ENCODE measurements around the gene LENEP. TPM values are rescaled to one million over a fixed set of nuclear protein-coding genes. Genes with fewer than 3 reads are reported as not detected.

Gene LENEP
- total and polyA plus RNA-seq, 2 of the 8 experiments (the other 6 are each of a cell fraction or from before 2014, with no cell fraction given) = 1.3 TPM; not detected in 1

DNA sequence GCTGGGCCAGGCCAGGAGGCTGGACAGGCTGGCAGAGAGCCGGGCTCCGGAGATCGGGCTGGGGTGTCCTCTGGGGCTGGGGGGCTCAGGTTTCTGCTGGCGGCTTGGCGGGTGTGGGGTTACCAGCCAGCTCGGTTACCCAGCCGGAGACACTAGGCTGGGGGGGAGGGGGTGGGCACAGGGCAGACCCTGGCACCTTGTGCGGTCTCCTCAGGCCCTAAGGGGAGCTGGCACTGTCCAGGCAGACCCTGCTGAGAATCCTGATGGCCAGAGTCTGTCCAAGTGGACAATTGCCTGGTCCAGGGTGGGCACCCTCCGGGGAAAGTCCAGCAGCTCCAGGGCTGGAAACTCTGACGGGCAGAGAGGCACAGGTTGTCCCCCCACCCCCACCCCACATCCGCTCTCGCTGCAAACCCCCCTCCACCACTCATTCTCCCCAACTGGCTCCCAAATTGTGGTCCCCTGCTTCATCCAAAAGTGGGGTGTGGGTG, 15.9 kb downstream of the LENEP start:
- H2BK5ac ChIP-seq (ENCODE audit: low read depth, low read length) = peak overlapping the region; percentile 44; the same call in 1 of the 2 replicates
- 0 out of 4 replicates have a peak overlapping the region, but pooled peaks have one; percentile 34 to 42 for H3K4me2 ChIP-seq (ENCODE audit: insufficient read depth in 1 of 2, low read depth in 2 of 2, low read length in 2 of 2)
- H3K23ac ChIP-seq (ENCODE audit: insufficient read length) = no peak overlapping the region
- H2BK12ac ChIP-seq (ENCODE audit: low read depth, low read length) = no peak overlapping the region
- ChIA-PET POLR2A (ENCODE audit: partially characterized antibody) (interaction anchor here (0.9 to 14.8 kb wide), 5 partner anchors 6 to 54 kb away, joined by 3 to 128 read pairs (median 10); partner anchors contain the start of genes CKS1B, FLAD1, LENEP and PBXIP1), CTCF (ENCODE audit: partially characterized antibody) (interaction anchor here (0.5 to 18.6 kb wide), 10 partner anchors 9 to 120 kb away, joined by 3 to 354 read pairs (median 4); partner anchors contain the start of genes ADAM15, LENEP and ZBTB7B)
- H4K8ac ChIP-seq (ENCODE audit: extremely low read depth, insufficient read depth, low read length) = no peak overlapping the region
- H4K5ac ChIP-seq (ENCODE audit: insufficient read length, low read depth, low read length) = no peak overlapping the region
- H3K14ac ChIP-seq (ENCODE audit: insufficient read length) = no peak overlapping the region
- H3K79me2 ChIP-seq (ENCODE audit: control insufficient read depth in 1 of 2, insufficient read depth in 2 of 2, low read length in 2 of 2) = peaks cover 0 to 55% of the 10 kb centered on the region in 2 experiments; a peak in 3 of 4 replicates
- DNase-seq (ENCODE audit: low read depth in 1 of 2, low spot score in 2 of 2) = no peak
- H2BK120ac ChIP-seq (replicated peaks; ENCODE audit: low read depth, low read length) = no peak overlapping the region
- peaks cover 0 to 4% (median 1%) of the 10 kb centered on the region in 4 experiments; a peak in 4 of 8 replicates for H3K36me3 ChIP-seq (ENCODE audit: control insufficient read depth in 2 of 4, insufficient read depth in 4 of 4, low read length in 3 of 4)
- no peak overlapping the region for H2AK5ac ChIP-seq (ENCODE audit: low read depth, low read length)
- peaks cover 0 to 16% of the 10 kb centered on the region in 2 experiments for H4K20me1 ChIP-seq (replicated peaks in 1 of 2; ENCODE audit: control insufficient read depth in 1 of 2, insufficient read depth in 2 of 2, low read length in 2 of 2)
- no peaks in the 10 kb centered on the region for H3K27me3 ChIP-seq (replicated peaks in 1 of 4; ENCODE audit: control insufficient read depth in 3 of 4, extremely low read depth in 1 of 4, insufficient read depth in 3 of 4, low read length in 3 of 4)
- no peaks in the 10 kb centered on the region for H3K9me3 ChIP-seq (ENCODE audit: insufficient read depth in 2 of 2, low read depth in 1 of 2, low read length in 1 of 2)
- H3K18ac ChIP-seq (ENCODE audit: extremely low read depth, low read length) = peak overlapping the region; percentile 38; the same call in 1 of the 2 replicates
- peaks cover 20% of the 10 kb centered on the region for H3K79me1 ChIP-seq (ENCODE audit: low read depth, low read length)
- H2BK15ac ChIP-seq (ENCODE audit: low read length) = no peak overlapping the region
- H3K4me1 ChIP-seq (replicated peaks in 1 of 4; ENCODE audit: control insufficient read depth in 3 of 4, insufficient read depth in 4 of 4, low read length in 3 of 4) = peaks cover 14 to 63% (median 42%) of the 10 kb centered on the region in 4 experiments
- H2AFZ ChIP-seq (ENCODE audit: low read length) = no peak overlapping the region
- H3K4ac ChIP-seq (replicated peaks; ENCODE audit: insufficient read length, low read depth, low read length) = no peak overlapping the region
- H3K23me2 ChIP-seq (ENCODE audit: low read depth, low read length) = peaks cover 2% of the 10 kb centered on the region; the same call in 1 of the 2 replicates
- no peak overlapping the region for H2BK20ac ChIP-seq (ENCODE audit: low read length)
- WGBS, 2 experiments (ENCODE audit: extremely low coverage in 1 of 2, insufficient coverage in 1 of 2, insufficient read length in 1 of 2, insufficient replicate concordance in 2 of 2, low coverage in 1 of 2, low lambda C conversion rate in 2 of 2, missing lambda C conversion rate in 1 of 2) = 91% methylated on average over 10 of the region's 12 CpGs; no CpG with 5 or more reads in 1 of the 2 experiments
- H3K4me3 ChIP-seq (ENCODE audit: extremely low read depth in 1 of 4, insufficient read depth in 2 of 4, low read depth in 3 of 4, low read length in 4 of 4) = peak overlapping the region in 1 of 4 experiments; percentile 36; a peak in 2 of 8 replicates
- no peak overlapping the region for H3K56ac ChIP-seq (replicated peaks; ENCODE audit: insufficient read length, low read depth, low read length)
- H4K91ac ChIP-seq (replicated peaks; ENCODE audit: insufficient read length, low read length) = no peak overlapping the region
- H3K9ac ChIP-seq (replicated peaks in 1 of 4; ENCODE audit: extremely low read depth in 1 of 4, low read depth in 3 of 4, low read length in 3 of 4) = no peak overlapping the region
- FAIRE-seq = no peak
- no peak overlapping the region for H3K27ac ChIP-seq (ENCODE audit: low read depth, low read length)
- TF ChIP-seq, protein P1, sequence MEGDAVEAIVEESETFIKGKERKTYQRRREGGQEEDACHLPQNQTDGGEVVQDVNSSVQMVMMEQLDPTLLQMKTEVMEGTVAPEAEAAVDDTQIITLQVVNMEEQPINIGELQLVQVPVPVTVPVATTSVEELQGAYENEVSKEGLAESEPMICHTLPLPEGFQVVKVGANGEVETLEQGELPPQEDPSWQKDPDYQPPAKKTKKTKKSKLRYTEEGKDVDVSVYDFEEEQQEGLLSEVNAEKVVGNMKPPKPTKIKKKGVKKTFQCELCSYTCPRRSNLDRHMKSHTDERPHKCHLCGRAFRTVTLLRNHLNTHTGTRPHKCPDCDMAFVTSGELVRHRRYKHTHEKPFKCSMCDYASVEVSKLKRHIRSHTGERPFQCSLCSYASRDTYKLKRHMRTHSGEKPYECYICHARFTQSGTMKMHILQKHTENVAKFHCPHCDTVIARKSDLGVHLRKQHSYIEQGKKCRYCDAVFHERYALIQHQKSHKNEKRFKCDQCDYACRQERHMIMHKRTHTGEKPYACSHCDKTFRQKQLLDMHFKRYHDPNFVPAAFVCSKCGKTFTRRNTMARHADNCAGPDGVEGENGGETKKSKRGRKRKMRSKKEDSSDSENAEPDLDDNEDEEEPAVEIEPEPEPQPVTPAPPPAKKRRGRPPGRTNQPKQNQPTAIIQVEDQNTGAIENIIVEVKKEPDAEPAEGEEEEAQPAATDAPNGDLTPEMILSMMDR (IDR thresholded peaks at IDR 0.05; ENCODE audit: control extremely low read depth in 1 of 3, insufficient read depth in 1 of 3, low read depth in 1 of 3, low read length in 3 of 3) = no peak
- TF ChIP-seq KDM1A (IDR thresholded peaks at IDR 0.05; ENCODE audit: borderline replicate concordance, low read length) (no peak), ATF3 (IDR thresholded peaks at IDR 0.05; ENCODE audit: insufficient read depth, low read depth, low read length) (no peak), ZNF274 (IDR thresholded peaks at IDR 0.05; ENCODE audit: borderline replicate concordance, extremely low read depth, low read length) (no peak), HDAC6 (IDR thresholded peaks at IDR 0.05; ENCODE audit: low read depth, low read length) (no peak), EGR1 (IDR thresholded peaks at IDR 0.05; ENCODE audit: borderline replicate concordance, low read depth, low read length) (no peak), PHF8 (conservative IDR thresholded peaks at IDR 0.05; ENCODE audit: low read depth, low read length) (no peak), CHD2 (IDR thresholded peaks at IDR 0.05; ENCODE audit: low read length) (no peak)
